GM19099 (cell line): ENCODE results near the gene FAM13A.

ENCODE experiments used
- POLR2A ChIP-seq: IDR thresholded peaks from 3 replicates; pipeline ENCODE4 v1.6.1; 2011; ENCODE audit warnings: low read depth; ENCODE audit not compliant: insufficient read length; ENCODE audit errors: extremely low read depth

The FAM13A gene

DNA sequence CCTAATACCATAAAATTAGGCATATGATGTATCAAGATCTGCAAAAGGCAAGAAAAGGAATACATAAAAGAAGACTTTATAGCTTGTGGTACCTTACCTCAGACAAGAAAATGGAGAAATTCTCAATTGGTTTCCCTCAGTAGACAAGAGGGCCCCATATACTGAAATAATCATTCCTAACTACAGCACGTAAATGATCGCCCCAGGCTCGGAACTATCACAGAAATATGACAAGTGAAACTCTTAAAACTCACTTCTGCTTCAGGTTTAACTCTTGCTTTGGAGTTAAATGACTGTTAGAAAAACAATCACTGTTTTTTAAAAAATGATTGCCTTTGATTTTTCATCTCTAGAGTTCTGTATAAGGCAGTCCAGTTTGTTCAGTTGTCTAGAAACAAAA, 320.7 kb downstream of the FAM13A start:
- TF ChIP-seq POLR2A, result no peak

DNA sequence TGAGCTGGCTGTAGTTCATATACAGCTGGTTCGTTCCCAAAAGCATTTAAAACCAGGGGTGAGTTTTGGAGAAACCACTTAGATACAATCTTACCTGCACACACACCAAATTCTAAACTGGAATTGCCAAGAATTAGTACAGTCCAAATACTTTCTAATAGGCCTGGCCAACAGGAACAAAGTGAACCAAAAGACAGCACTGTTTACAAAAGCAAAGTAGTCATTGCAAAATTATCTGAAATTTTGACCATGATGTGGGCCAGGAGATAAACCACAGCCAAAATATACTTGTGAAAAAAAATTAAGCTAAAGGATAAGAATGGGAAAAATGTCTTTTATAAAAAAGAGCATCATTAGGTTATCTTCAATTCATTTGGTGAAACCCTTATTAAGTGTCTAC, 321.4 kb downstream of the FAM13A start:
- no peak for TF ChIP-seq POLR2A

DNA sequence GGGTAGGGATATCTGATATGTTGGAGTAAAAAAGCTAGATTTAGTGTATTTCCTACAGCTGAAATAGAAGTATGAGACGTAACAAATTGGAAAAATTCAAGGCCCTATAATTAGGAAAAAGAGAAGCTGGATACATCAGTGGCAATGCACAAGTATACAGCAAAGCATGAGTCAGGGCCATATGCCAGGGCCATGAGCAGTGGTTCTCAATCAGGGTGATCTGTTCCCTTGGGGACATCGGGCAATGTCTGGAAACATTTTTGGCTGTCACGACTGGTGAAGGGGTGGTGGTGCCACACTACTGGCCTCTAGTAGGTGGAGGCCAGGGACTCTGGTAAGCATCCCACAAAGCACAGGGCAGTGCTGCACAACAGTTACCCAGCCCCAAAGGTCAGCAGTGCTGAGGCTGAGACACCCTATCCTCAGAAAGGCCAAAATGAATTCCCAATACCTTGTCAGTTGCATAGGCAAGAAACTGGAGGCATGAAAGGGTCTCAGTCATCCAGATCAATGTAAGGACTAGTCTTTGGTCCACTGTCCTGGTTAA, 322.5 kb downstream of the FAM13A start:
- TF ChIP-seq POLR2A, result no peak

DNA sequence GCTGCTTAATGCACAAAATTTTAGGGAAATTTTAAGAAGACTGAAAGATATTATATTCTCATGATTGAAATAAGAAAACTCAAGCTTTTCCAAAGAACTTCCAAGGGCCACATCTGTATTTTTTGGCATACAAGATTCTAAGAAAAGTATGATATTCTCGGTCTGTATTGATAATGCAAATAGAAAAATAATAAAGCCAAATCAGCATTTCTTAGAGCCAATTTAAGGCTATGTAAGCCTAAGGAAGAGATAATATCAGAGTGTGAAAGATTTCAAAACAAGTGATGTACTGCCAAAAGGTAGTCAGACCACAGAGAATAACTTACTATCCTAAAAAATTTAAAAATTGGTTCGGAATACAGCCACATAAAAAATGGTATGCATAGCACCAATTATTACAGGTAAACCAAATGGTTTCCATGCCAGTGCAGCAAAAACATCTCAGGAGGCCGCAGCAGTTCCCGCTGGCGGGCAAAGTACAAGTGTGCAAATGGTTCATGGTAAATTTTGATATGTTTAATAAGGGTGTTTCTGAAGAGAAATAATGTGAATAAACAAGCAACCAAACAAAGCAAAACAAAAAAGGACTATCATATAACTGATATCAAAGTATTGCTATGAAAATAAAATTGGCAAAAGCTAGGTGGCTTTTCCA, 324.1 kb downstream of the FAM13A start:
- no peak for TF ChIP-seq POLR2A

DNA sequence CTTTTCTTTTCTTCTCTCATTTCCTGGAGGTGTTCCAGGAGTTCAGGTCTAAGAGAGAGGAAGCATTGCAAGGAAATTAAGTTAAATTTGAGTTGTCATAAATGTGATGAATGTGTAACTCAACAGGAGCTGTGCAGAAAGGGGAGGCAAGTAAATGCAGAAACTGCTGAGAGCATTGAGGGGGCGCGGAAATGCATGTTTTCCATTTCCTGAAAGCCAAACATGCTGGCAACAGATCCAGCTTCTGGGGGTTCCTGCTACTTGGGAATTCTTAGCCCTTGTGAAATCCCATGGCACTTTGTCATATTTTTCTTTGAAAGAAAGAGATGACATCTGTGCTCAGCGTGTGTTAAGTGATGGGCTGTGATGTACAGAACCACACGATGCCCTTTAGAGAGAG, 325.6 kb downstream of the FAM13A start:
- TF ChIP-seq POLR2A, result no peak

DNA sequence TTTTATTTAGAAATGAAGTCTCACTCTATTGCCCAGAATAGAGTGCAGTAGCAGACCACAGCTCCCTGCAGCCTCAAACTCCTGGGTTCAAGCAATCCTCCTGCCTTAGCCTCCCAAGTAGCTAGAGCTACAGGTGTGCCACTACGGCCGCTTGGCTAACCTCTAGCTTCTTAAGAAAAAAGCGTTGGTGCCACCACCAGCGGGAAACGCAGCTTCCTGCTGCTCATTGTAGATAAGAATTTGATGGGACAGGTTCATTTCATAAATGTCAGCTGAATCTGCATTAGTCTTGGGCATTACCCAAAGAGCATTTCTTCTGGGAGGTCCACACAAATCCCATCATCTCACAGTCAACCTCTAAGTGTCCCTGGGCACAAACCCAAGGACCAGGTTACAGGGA, 326.2 kb downstream of the FAM13A start:
- no peak for TF ChIP-seq POLR2A

DNA sequence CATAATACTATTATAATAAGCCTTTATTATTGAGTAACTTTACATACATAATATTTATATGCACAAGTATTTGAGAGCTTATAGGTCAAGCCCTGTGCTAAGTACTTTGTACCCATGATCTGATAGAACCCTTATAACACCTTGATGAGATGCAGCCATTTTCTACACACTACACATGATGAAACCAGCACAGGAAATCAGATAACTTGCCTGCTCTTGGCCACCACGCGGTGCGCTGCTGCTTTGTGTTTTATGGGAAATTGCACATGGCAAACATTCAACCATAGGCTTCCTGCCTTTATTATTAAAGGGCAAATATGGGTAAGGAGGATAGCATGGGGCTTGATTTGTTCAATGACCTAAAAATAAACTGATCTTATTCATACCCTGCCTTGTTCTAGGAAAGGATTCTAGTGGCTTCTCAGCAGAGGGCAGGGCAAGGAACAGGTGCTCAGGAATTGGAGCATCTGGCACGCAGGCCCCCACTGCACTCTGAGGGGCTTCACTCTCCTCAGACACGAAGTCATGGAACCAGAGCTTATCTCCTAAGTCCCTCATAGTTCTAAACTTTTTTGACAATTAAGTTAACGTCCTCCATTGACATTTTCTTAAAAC, 327.7 kb downstream of the FAM13A start:
- TF ChIP-seq POLR2A, result no peak

DNA sequence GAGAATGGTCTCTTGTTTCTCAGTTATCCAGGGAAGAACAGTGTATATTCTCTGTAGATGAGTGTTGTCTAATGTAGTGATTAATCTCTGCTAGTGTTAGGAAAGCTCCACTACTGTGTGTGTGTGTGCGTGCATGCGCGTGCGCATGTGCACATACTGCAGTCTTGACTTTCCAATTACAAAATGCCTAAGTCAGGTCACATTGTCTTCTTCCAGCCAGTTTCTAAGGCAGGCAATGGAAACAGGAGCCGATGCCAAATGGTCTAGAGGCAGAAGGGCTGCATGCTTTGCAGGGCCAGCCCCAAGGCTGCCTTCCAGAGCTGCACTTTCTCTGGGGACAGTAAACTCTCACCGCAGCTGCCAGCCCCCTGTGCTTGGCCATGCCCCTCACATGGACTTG, 328.8 kb downstream of the FAM13A start:
- TF ChIP-seq POLR2A, result no peak

DNA sequence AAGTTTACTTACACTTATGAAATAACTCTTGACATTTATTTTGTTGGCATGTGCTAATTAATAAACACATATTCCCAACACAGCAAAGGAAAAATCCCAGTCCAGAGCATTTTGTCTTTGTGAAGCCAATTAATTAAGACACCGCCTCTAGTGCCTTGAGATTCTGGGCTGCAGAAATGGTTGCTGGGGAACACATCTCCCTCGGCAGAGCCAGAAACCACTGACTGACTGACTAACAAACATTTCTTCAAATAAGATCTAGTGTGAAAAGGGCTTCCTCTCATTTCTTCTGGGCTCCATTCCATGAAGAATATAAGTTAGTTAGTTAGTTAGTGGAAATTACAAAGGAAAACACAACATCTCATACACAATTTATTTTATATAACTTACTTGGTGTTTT, 331.0 kb downstream of the FAM13A start:
- TF ChIP-seq POLR2A, result no peak

DNA sequence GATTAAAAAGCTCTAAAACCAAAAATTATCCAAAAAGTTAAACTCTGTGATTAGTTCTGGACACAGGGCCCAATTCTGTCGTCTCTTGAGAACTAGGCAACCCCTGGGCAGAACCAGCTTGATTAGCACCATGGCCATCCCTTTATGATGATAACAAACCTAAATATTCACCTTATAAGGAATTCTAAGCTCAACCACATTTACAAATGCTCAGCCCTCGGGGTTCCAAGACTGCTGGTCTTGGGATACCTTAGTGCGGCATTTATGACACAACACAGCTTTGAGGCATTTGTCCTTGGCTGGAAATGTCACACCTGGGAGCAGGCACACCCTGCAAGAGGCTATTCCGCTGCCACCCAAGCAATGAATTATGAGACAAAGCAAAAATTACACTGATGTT, 331.8 kb downstream of the FAM13A start:
- no peak for TF ChIP-seq POLR2A

DNA sequence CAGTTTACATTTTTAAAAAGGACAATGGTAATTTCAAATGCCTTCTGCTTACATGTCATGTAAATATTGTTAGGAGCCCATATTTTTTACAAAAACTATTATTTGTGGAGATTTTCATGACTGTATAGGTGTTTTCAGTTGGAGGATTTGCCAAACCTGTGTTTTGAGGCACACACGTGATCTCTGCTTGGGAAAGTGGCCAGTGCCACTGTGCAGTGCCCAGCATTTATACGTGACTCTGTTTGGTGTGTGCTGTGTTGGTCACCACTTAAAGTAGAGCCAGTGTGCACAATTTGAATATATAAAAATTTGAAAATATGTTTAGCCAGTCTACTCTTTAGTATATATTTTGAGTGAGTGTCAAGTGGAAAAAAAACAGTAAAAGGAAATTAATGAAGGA, 332.6 kb downstream of the FAM13A start:
- no peak for TF ChIP-seq POLR2A

DNA sequence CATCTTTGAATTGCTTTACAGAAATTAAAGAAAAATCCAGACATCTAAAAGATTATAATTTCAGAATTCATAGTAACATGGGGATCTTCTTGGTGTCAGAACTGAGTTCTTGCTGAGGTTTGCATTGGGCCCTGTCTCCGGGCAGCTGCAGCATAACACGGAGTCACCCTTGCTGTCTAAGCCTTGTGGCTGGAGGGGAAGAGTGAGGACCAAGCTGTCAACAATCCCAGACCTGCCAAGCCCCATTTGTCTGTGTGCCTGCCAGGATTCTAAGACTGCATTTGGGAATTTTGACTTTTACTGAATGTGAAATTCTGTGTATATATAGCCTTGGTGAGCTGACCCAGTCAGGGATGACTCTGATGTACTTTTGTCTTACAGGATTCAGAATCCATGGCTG, 334.2 kb downstream of the FAM13A start:
- no peak for TF ChIP-seq POLR2A

DNA sequence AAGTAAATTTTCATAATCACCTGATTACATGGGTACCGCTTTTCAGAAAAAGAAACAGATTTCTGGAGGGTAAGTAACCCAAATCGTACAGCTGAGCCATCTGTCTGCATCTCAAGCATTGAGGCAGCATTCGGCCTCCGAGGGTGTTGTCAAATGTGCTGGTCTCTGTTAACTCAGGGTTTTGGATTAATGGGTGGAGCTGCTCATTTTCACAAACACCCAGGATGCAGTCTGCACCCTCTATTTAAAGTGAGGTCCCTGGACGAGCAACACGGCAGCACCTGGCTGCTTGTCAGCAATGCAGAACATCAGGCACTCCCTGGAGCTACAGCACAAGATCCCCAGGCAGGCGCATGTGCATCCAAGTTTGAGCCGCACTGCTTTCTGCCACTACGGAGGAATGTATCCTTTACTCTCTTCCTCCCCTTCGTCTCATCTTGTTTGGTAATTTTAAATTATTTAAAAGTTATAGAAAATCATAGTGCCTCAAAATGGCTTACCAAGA, 334.7 kb downstream of the FAM13A start:
- no peak for TF ChIP-seq POLR2A

DNA sequence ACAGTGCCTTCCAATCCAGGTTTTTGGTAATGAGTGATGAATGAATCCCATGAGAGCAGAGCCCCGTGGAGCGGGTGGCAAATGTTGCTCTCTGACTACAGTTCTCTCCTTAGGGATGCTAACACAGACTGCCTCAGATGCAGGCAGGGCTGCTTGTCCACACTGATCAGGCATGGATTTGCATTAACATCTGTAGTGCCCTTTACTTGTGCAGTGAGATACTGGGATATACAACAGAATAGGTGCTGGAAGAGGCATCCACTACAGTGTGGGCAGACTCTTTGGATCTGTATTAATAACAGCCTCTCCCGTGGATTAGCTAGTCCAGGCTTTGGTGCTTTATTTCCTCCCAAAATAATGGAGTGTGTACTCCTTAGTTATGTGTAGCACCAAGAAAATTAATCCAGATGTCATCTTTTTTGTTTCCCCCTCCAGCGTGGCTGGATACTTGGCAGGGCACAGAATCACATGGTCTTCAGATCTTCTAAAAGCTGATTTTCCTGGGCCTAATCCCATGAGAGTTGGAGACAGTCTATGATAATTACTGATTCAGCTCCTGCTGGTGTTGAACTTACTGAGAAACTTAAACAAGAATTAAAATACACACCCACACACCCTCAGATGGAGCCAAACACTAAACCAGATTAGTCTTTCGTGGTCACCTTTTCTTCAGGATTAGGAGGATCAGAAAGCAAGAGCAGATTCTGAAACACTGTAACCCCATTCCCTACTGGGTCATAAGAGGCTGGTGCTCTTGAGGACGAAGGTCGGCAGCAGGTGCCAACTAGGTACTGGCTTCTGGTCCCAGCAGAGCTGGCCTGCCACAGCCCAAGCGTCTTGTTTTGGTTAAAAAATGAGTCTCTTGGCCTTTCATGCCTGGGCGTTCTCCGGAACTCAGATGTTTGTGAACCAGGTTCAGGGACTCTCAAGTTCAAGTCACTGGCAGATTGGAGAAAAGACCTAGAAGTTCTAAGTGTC, 336.2 kb downstream of the FAM13A start:
- no peak for TF ChIP-seq POLR2A

DNA sequence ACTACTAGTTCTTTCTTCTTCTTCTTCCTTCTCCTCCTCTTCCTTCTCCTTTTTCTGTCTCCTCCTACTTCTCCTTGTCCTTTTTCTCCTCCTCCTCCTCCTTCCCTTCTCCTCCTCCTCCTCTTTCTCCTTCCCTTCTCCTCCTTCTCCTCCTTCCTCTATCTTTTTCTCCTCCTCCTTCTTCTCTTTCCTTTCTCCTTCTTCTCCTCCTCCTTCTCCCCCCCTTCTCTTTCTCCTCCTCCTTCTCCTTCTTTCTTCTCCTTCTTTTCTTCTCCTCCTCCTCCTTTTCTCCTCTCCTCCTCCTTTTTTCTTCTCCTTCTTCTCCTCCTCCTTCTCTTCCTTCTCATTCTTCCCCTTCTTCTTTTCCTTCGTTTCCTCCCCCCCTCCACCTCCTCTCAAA, 337.6 kb downstream of the FAM13A start:
- TF ChIP-seq POLR2A, result no peak
